Gastrocnemius medialis (tissue), 4 donors: ENCODE results near the gene FAM204A. TPM values are rescaled to one million over a fixed set of nuclear protein-coding genes. Genes with fewer than 3 reads are reported as not detected.

Source experiments
- ATAC-seq, 2 donors: fragments of 150-250 bp; one replicate each; pipeline ENCODE4 v1.9.1; 2016
- DNase-seq, 2 donors: peaks; one replicate each; pipeline ENCODE4 v3.0.0-alpha.2; 2019
- H3K27ac ChIP-seq, 4 donors: fragments of 200-600 bp; sonication (generic); 1 replicate in 1 of 4; 2 replicates in 3 of 4; pipeline ENCODE4 v1.5.1; 2016 to 2018; ENCODE audit warnings: mild to moderate bottlenecking in 2 of 4, moderate library complexity in 1 of 4
- H3K27me3 ChIP-seq, 3 donors: fragments of 200-600 bp; sonication (generic) in 2 of 3; 1 replicate in 1 of 3; 2 replicates in 2 of 3; pipeline versions ENCODE4 v1.5.1 to v1.6.0; 2016 to 2019; ENCODE audit warnings: mild to moderate bottlenecking in 1 of 3, moderate library complexity in 1 of 3
- H3K36me3 ChIP-seq, 2 donors: fragments of 200-600 bp; sonication (generic) in 1 of 2; one replicate each; pipeline ENCODE4 v1.5.1; 2017 to 2018
- H3K4me1 ChIP-seq, 2 donors: fragments of 200-600 bp; sonication (generic) in 1 of 2; one replicate each; pipeline ENCODE4 v1.5.1; 2016 to 2017; ENCODE audit warnings: mild to moderate bottlenecking in 2 of 2
- H3K4me3 ChIP-seq, 4 donors: fragments of 200-600 bp; sonication (generic) in 3 of 4; 1 replicate in 1 of 4; 2 replicates in 3 of 4; pipeline ENCODE4 v1.5.1; 2016 to 2019; ENCODE audit warnings: mild to moderate bottlenecking in 2 of 4
- H3K9me3 ChIP-seq, 3 donors: fragments of 200-600 bp; sonication (generic) in 2 of 3; 1 replicate in 1 of 3; 2 replicates in 2 of 3; pipeline ENCODE4 v1.5.1; 2016 to 2019
- CTCF ChIP-seq, 5 experiments: fragments of 450-650 bp in 3 of 5; fragments of 200-600 bp in 2 of 5; sonication (generic) in 2 of 5; IDR thresholded peaks in 4 of 5; conservative IDR thresholded peaks in 1 of 5; 1 replicate in 4 of 5; 2 replicates in 1 of 5; pipeline ENCODE4 v1.5.1; 2016 to 2019; ENCODE audit warnings: antibody characterized with exemption in 5 of 5, mild to moderate bottlenecking in 3 of 5, moderate library complexity in 3 of 5
- POLR2A ChIP-seq, 2 donors: fragments of 450-650 bp; IDR thresholded peaks; one replicate each; pipeline ENCODE4 v1.6.1; 2017; ENCODE audit warnings: antibody characterized with exemption in 2 of 2, mild to moderate bottlenecking in 2 of 2, moderate library complexity in 2 of 2
- in situ Hi-C, 4 donors: fragments of 200-750 bp; cut with MboI; loops; one replicate each; pipeline versions ENCODE4 v1.15.0 to v1.8.0; 2017; ENCODE audit warnings: low sequenced_read_pairs in 4 of 4
- intact Hi-C: fragments of 100-400 bp; cut with DNase I; formaldehyde crosslinking; loops from one replicate; pipeline ENCODE4 v1.15.1; 2023; ENCODE audit warnings: low total_unique reads
- total RNA-seq, 4 donors: library from RNA; depleted of rRNA; stranded (reverse); fragments of >200 nt; gene quantifications; one replicate each; pipeline versions ENCODE4 v1.1.0 to v1.2.3, GENCODE V29; 2016

Gene FAM204A
- 100 to 1,000 TPM in 1 of 4 donors, 10 to 100 TPM in 3; 57.1 to 100 (median 59.6) TPM for total RNA-seq

GRCh38 chr10:118341791-118342637 is at the start of gene FAM204A:
FAM204A (minus strand) TSS chr10:118342324; CDS start chr10:118336415, 5,909 bp downstream.
- intact Hi-C loops = loop anchor here (2.0 kb wide), 1 partner anchor 295 kb away; the partner anchor contains the start of gene RAB11FIP2
- in situ Hi-C loops = loop anchor here in 2 of 4 donors (25.0 kb wide), 1 partner anchor 305 kb away; the partner anchor contains the start of gene RAB11FIP2 (in 2 of the 2)
- no peaks in the 10 kb centered on the region for H3K27me3 ChIP-seq

DNA sequence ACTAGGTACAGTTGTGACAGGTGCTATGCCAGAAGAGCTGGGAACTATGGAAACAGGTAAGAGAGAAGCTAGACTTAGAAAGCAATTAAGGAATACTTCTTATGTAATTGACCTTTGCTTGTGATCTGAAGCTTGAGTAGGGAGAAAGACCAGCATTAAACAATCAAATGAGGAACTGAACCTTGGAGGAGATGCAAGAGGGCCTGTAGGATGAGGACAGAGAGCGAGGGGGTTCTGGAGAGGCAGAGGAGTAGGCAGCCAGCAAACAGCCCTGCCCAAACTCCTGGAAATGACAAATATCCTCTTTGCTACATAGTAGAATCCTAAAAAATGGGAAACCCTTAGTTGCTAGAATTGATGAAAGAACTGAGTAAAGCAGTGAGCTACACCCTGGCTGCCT is 41.6 kb upstream of the FAM204A start:
- intact Hi-C loops (no loop called here), in situ Hi-C loops (no loop called here)
- ATAC-seq = no peak
- H3K27me3 ChIP-seq = peaks cover 0 to 3% (median 0%) of the 10 kb centered on the region in 3 donors
- H3K9me3 ChIP-seq = no peaks in the 10 kb centered on the region
- H3K4me3 ChIP-seq = no peak overlapping the region
- DNase-seq = no peak
- H3K4me1 ChIP-seq = no peaks in the 10 kb centered on the region
- no peaks in the 10 kb centered on the region for H3K36me3 ChIP-seq
- TF ChIP-seq POLR2A (IDR thresholded peaks at IDR 0.05) (no peak), CTCF (IDR thresholded peaks at IDR 0.05 in 4 of 5, conservative IDR thresholded peaks at IDR 0.05 in 1 of 5) (no peak)
- H3K27ac ChIP-seq = no peak overlapping the region

More at GRCh38 chr10:118341791-118342637, at the start of gene FAM204A:
- peak; percentile 48 to 52 for TF ChIP-seq POLR2A (IDR thresholded peaks at IDR 0.05)
- TF ChIP-seq CTCF (IDR thresholded peaks at IDR 0.05 in 4 of 5, conservative IDR thresholded peaks at IDR 0.05 in 1 of 5) = no peak
- ATAC-seq (peak; percentile 96 to 98), DNase-seq (peak; percentile 87 to 93)
- Histone ChIP-seq H3K9me3 (no peaks in the 10 kb centered on the region), H3K4me1 (peaks cover 46 to 50% of the 10 kb centered on the region in 2 donors), H3K27ac (peak within 1 kb of the TSS; percentile 87 to 94 (median 90)), H3K4me3 (peak within 1 kb of the TSS; percentile 92 to 96 (median 94)), H3K36me3 (no peaks in the 10 kb centered on the region)

GRCh38 chr10:118383063-118383689 is 41.1 kb upstream of the FAM204A start:
- in situ Hi-C loops = no loop called here
- intact Hi-C loops = no loop called here

DNA sequence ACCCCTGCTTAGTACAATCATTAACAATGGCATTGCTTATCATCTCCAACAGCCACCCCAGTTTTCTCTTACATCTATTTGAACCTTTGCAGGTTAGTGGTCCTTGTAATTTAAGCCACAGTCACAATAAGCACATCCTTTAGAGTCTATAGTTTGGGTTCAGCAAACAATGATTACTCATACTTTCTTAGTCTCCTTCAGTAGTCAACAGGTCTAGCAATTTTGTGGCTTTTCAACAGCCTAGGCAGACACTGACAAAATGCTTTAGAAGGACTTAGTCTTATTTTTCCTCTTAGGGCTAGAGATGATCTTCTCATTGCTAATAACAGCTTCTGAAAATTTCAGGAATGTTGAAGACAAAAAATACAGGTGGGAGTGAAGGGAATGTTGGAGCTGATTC is 32.3 kb upstream of the FAM204A start:
- DNase-seq (no peak), ATAC-seq (no peak)
- no peak overlapping the region for H3K4me3 ChIP-seq
- H3K4me1 ChIP-seq = no peaks in the 10 kb centered on the region
- in situ Hi-C loops = no loop called here
- no peaks in the 10 kb centered on the region for H3K36me3 ChIP-seq
- no peaks in the 10 kb centered on the region for H3K27me3 ChIP-seq
- no peak for TF ChIP-seq CTCF (IDR thresholded peaks at IDR 0.05 in 4 of 5, conservative IDR thresholded peaks at IDR 0.05 in 1 of 5)
- no peak for TF ChIP-seq POLR2A (IDR thresholded peaks at IDR 0.05)
- H3K27ac ChIP-seq = no peak overlapping the region
- H3K9me3 ChIP-seq = no peaks in the 10 kb centered on the region
- intact Hi-C loops = no loop called here

More at GRCh38 chr10:118383063-118383689, 41.1 kb upstream of the FAM204A start:
- H3K4me1 ChIP-seq = no peaks in the 10 kb centered on the region
- DNase-seq (no peak), ATAC-seq (no peak)
- H3K36me3 ChIP-seq = no peaks in the 10 kb centered on the region
- H3K9me3 ChIP-seq = no peaks in the 10 kb centered on the region
- H3K27me3 ChIP-seq = peaks cover 0 to 3% (median 0%) of the 10 kb centered on the region in 3 donors
- H3K27ac ChIP-seq = no peak overlapping the region
- TF ChIP-seq POLR2A (IDR thresholded peaks at IDR 0.05) = no peak
- no peak for TF ChIP-seq CTCF (IDR thresholded peaks at IDR 0.05 in 4 of 5, conservative IDR thresholded peaks at IDR 0.05 in 1 of 5)
- no peak overlapping the region for H3K4me3 ChIP-seq
